HG02840 (cell line): ENCODE results near the gene FBXO48.

Experiments
- ATAC-seq: cut with Tn5 transposase; IDR thresholded peaks from one replicate; pipeline ENCODE4 v1.9.1; 2021; ENCODE audit warnings: mild to moderate bottlenecking, moderate library complexity, moderate number of reproducible peaks; ENCODE audit not compliant: unreplicated experiment, low FRiP score

The FBXO48 gene

DNA sequence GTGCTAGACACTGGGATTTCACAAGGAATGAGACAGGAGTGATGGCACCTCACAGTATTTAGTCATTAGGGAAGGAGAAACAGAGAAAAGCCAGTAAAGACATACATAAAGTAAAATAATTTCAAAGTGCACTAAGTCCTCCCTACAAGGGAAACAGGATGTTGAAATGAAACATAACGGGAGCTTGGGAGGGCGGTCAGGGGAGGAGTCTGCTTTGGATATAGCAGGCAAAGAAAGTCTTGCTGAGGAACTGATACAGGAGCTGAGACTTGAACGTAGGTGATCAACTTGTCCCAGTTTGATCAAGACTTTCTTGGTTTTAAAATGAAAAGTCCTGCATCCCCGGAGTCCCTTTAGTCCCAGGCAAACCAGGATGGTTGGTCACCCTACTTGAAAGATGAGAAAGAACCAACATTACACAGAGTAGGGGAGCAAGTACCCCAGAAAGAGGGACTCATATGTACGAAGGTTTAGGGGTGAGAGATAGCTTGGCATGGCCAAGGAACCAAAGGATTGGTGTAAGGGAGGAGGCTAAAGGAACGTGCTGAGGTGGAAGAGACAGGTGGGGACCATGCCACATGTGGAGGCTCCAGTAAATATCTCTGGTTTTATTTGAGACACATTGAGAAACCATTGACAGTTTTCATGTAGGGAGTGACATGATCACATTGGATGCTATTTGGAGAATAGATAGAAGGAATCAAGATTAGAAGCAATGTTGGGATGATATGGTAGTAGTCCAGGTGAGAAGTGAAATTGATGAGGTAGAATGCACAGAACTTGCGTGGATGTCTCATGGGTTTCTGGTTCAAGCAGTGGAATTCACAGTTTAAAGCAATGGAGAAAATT, 28.4 kb downstream of the FBXO48 start:
- no peak for ATAC-seq

DNA sequence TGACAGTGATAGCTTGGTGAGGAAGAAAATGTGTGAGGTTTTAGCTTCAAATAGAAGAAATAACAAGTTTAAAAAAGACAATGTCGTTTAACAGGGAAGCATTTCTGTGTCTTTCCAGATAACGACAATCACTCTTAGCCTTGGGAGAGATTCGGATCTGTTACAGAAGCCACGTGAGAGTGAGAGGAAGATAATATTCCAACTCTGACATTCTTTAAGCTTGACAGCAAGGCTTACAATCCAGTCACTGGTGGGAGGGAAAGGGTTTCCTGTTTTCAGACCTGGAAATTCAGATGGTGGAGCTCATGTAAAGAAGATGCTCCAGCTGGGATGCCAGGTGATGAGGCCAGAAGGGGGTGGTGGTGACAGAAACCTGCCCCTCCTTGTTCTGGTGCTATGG, 30.8 kb downstream of the FBXO48 start:
- no peak for ATAC-seq

DNA sequence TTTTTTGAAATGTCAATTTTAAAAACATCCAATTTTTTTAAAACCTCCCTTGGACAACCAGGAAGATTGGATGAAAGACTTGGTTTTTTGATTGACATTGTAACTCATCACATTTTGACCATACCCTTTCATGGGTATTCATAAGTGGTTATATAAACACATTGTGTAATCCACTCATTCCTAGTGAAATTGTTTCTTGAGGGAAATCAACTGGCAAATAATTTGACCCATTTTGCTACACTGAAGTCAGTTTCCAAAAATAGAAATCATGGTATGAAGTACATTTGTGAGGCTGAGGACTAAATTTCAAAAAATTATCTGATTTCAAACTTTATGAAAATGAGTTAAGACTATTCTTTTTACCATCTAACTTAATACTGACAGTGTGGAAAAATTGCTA, 31.5 kb downstream of the FBXO48 start:
- no peak for ATAC-seq

DNA sequence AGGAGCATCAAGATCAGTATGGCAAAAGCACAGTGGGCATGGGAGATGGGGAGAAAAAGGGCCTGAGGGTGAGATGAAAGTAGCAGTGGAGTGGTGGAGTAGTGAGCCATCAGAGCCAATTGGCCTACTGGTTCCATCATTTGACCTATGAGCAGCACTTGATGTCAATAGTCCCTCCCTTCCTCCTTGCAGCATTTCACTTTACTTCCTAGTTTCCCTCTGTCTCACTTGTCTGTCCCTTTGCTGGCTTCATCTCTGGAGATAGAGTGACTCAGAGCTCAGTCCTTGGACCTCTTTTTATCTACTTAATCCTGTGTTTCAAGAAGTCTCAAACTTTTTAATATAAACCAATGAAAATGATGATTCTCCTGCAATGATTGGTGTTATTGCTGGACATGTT, 32.1 kb downstream of the FBXO48 start:
- no peak for ATAC-seq

DNA sequence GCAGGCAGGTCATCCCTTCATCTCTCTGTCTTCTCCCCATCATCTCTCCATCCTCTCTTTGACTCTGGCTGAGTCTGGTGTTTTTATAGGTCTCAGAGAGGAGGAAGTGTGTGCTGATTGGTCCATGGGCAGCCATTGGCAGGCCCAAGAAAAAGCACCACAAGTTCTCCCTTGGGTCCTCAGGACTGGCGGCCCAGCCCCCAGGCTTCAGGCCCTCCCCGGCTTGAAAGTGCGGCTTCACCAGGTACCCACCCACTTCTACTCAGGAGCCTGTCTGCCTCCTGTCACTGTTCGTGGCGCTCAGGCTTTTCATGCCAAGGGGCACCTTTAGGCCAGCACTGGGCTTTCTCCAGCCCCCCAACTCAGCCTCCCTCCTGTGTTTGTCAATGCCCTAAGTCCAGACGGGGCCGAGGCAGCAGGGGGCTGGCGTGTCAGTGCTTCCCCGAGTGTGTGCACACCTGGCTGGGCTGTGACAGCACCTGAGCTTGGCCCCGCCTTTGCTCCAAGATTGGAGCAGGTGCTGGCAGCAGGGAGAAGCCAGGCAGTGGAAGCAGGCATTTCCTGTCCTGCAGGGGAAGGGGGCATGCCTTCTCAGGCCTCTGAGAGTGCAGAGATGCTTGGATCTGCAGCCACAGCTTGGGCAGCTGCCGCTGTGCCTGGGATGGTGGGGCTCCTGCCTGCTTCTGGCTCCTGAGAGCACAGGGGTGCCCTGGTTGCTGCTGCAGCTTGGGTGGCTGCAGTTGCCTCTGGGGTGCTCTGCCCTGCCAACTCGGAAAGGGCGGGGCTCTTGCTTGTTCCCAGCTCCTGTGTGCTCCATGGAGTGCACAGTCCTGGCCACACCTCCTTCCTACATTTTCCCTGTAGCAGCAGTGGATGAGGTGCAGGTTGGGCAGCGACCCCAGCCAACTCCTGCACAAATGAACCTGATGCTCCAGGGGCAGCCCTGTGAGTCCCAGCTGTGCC, 34.1 kb downstream of the FBXO48 start:
- no peak for ATAC-seq

DNA sequence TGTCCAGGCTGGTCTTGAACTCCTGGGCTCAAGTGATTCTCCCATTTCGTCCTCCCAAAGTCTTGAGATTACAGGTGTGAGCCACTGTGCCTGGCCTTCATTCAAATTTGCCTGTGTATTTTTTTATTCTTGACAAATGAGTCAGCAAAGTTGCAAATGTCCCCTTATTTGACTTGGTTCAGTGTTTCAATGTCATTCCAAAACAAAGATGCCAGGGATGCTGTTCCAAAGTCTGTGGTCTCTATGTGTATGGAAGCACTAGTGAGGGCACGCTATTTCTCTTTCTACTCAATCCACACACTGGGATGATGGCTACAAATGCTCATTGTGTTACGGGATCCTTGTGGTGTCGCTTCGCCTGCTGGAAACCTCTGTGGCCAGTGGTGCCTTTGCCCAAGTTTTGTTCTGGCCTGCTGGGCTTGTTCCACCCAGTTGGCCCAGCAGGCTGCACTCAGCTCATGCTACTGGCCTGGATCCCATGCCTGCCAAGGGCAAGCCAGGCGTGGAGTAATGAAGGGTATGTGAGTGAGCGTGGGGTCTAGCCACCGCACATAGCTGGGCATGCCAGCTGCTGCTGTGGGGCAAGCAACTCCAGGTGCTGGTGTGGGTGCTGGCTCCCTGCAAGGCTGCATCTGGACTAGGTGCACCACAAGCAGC, 35.6 kb downstream of the FBXO48 start:
- no peak for ATAC-seq

DNA sequence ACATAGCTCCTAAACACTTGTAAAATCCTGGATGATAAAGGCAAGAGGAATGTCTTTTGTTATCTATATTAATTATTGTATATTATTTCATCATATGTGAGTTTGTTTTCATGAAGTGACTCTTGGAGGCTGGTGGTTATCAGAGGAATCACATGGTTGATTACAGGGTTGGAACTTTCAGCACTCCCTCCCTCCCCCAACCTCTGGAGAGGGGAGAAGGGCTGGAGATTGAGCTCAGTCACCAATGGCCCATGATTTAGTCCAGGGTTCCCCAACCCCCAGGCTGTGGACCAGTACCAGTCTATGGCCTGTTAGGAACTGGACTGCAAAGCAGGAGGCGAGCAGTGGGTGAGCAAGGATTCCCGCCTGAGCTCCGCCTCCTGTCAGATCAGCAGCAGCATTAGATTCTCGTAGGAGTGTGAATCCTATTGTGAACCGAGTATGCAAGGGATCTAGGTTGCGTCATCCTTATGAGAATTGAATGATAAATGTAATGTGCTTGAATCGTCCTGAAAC, 37.7 kb downstream of the FBXO48 start:
- no peak for ATAC-seq

DNA sequence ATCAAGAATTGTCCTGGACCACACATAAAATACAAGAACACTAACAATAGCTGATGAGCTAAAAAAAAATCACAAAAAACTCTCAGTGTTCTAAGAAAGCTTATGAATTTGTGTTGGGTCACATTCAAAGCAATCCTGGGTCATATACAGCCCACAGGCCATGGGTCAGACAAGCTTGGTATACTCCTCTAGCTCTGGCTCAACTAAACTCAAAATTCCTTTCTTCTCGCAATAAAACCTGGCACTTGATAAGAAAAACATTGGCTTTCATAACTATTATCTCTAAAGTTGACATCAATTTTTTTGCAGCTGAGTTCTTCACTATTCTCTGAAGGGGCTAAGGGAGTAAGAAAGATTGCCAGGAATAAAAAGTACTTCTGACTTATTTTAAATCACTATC, 38.3 kb downstream of the FBXO48 start:
- ATAC-seq = no peak

DNA sequence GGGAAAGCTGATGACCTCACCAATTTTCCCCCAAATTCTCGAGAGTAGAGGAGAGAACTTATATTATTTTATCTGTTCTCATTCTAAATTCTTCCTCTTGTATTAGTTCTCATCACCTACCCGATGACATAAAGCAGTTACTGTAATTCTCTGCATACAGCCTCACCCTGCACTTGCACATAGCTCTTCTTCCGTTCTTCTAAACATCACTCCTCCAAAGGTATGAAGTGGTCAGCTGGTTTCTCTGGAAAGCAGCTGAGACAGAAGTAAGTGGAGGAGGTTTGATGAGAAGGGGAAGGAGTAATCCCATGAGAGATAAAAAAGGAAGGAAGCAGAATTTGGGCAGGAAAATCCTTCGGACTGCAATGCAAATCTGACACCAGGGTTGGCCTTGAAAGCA, 39.0 kb downstream of the FBXO48 start:
- ATAC-seq = no peak

DNA sequence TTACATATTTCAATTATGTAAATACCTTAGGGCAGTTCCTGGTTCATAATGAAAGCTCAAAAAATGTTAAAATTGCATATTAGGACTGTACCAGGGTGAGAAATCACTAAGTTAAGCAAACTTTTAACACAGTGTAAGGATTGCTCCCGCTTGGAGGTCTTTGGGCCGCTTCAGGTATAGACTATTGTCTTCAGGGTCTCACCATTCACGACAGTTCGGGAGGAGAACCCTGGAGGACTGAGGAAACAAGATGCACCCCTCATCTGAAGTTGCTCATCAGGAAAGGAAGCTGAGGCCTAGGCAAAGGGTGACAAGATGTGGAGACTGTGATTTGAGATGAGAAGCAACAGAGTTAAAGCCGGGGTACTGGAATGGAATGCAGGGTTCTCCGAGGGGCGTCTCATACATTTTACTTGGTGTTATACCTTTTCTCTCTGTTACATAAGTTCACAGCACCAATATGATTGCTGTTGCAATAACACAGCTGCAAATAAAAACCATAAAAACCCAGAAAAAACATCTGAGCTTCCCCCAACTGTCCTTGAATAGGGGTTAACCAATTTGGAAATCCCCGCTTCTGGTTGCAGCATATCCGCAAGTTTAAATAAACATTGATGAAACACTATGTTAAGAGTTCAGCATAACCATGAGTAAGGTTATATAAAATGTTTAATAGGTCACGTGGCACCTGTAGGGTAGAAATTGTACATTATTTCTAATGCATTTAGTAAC, 40.1 kb downstream of the FBXO48 start:
- ATAC-seq = no peak

DNA sequence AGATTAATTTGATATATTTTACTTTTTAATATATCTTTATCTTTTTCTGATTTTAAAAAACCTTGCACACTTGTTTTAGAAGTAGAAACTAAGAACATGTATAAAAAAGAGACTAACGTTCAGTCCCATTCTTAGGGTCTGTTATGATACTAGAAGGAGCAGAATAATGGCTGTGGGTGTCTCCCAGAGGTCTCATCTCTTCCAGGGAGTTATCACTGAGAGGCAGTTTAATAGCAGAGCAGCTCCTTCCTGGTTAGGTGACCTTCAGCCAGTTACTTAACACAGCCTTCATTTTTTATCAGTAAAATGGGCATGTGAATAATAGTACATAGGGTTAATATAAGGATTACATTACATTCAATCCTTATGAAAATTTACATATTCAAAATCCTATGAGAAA, 40.6 kb downstream of the FBXO48 start:
- no peak for ATAC-seq

DNA sequence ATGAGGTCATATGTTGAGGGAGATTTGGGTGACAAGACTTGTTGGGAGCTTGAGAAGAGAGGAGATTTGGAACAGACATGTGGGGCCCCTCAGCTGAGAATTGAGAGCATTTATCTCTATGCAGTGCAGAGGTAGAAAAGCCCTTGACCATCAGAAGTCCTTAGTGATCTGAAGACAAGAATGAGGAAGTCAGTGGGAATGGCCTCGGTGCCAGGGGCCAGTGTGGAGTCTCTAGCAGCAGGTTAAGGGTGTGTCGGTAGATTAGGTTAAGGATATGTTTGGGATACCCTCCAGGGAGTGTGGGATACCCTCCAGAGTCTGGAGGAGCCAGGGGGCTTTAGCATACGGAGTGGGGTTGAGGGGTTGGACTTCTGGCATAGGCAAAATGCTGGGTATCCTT, 41.6 kb downstream of the FBXO48 start:
- ATAC-seq = no peak

DNA sequence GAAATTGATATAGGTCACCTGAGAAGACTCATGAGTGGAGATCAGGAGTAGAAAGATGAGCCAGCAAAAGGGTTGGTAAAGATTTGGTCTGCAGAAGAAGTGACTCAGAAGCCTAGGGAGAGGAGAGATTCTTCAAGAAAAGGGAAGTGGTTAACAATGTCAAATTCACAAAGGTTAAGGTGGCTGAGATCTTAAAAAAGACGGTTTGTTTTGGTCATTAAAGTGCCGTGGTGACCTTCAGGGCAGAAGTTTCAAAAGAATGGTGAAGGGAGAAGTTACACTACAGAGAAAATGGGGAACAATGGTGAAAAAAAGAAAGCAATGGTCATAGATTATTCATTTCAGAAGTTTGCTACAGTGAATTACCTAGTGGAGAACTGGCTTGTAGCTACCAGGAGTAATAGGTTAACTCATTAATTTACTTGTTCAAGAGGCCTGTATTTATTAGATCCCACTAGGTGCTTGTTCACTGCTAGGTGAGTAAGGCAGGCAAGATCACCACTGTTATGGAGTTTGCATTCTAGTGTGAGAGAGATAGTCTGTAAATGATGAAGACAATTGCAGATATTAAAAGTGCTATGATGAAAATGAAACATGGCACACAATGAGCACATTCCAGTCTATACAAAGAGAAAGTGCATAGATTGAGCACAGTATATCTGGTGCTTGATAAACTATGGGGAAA, 43.0 kb downstream of the FBXO48 start:
- ATAC-seq = peak; percentile 70

DNA sequence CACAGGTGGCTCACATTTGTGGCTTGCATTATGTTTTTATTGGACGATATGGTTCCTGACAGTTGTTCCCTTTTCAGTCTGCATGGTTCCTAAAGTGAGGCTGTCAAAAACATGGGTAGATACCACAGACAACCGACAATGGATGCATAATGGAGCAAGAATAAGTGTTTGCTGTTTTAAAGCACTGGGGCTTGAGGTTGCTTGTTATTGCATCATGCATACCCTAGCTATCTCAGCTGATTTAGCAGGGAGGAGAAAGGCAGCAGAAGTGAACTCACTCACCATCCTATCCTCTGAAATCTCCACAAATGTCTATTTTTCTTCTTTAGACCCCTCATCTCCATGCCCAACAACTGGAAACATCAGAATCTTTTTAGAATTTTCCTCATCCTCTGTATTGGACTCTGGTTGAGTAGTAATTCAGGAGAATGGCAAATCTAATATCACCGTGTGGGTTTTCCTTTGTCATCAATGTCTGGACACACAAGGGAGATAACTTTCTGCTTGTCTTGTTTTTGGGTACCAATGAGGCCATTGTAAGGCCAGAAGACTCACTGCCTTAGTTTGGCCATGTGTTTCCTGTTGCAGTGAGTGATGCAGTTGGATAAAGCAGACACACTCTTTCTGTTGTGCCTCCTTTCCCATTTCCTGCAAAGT, 46.7 kb downstream of the FBXO48 start:
- no peak for ATAC-seq

DNA sequence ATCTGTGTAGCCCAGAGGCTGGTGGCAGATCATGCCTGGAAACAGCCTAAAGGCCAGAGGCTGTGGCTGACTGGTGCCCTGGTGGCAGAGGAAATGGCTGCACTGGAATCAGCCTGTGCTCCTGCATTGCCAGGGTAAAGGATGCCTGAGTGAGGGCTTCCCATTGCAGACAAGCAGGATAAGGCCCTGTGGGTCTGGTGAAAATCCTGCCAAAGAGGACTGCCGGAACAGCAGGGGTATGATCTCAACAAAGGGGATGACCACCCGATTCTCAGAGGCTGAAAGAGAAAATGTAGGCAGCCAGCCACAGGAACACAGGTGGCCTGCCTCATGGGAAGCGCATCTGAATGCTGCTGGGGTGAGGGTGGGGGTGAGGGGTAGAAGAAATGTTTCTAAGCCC, 48.2 kb downstream of the FBXO48 start:
- no peak for ATAC-seq

DNA sequence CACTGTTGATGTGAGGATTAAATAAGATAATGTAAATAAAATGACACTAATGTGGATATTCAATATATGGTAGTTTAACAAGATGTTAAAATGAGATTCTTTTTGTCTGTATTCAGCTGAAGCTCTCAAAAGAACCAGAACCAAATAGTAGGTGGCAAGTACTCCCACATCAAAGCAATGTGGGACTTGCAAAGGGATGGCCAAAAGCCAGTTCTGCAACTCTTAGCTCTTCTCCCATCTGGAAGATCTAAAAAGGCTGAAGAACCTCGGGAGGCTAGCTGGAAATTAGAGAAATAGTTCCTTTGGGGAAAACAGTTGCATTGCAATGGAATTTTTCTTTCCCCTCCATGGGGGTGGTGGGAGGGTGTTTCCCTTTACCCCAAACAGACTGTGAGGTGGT, 48.7 kb downstream of the FBXO48 start:
- no peak for ATAC-seq

DNA sequence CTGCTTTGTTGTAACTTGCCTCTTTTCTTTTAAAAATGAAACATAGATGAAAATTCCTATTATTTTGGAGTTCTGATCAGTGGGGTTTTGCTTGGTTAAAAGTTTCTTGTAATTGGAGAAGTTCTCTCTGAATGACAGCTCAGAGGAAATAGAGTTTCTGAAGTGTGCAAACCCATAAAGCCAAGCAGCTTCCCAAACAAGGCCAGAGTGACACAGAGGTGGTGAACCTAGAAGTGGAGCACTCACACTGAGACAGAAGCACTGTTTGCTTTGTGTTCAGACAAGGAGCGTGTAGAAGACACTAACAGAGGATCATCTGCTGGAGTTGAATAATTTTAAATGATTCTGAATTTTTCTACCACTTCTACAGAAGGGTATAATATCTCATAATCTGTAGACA, 49.2 kb downstream of the FBXO48 start:
- ATAC-seq = no peak

DNA sequence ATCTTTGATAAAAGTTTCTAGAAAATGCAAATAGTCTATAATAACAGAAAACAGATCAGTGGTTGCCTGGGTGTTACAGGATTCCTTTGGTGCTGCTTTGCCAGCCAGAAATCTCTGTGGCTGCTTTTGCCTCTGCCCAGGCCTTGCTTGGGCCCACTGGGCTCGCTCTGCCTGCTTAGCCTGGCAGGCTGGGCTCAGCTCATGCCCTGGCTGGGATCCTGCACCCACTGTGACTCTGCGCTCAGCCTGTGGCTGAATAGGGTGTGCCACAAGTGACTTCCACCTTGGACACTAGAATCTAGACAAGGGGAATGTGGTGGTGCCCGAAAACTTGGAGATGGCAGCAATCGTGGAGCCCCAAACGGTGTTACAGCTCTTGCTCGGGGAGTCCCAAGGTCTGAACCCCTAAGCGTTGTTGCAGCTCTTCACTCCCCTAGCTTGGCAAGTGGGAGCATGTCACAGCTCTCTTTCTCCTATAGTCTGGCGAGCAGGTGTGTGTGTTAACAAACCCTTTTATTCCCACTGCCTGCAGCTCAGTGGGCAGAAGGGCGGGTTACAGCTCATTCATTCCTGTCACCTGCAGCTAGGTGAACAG, 50.9 kb downstream of the FBXO48 start:
- ATAC-seq = no peak

DNA sequence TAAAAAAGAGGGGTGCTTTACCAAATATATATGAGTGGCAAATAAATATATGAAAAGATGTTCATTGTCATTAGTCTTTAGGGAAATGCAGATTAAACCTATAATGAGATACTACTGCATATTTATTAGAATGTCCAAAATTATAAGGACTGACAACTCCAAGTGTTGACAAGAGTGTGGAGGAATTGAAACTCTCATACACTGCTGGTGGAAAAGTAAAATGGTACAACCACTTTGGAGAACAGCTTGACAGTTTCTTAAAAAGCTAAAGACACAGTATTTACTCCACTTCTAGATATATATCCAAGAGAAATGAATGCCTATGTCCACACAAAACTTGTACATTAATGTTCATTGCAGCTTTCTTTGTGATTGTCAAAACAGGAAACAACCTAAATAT, 51.6 kb downstream of the FBXO48 start:
- ATAC-seq = no peak
